Smooth muscle cell (in vitro differentiated cells): ENCODE results near the gene TLE3. TPM values are rescaled to one million over a fixed set of nuclear protein-coding genes. Genes with fewer than 3 reads are reported as not detected.

Source experiments
- DNase-seq: peaks from one replicate; lab custom pipeline; 2025; ENCODE audit not compliant: unreplicated experiment; lab: John Stamatoyannopoulos, UW
- H2AFZ ChIP-seq: fragments of 200-600 bp; sonication (generic); 2 replicates; pipeline ENCODE4 v1.6.0; 2016; ENCODE audit warnings: antibody characterized with exemption, low read depth, mild to moderate bottlenecking
- H3F3A ChIP-seq: fragments of 200-600 bp; sonication (generic); 2 replicates; pipeline ENCODE4 v1.6.0; 2017; ENCODE audit warnings: antibody characterized with exemption, low read depth
- H3K27ac ChIP-seq: fragments of 200-600 bp; sonication (generic); 2 replicates; pipeline ENCODE4 v1.5.1; 2016; ENCODE audit warnings: low read depth, mild to moderate bottlenecking
- H3K27me3 ChIP-seq: fragments of 200-600 bp; sonication (generic); 2 replicates; pipeline ENCODE4 v1.6.1; 2016; ENCODE audit warnings: low read depth, mild to moderate bottlenecking
- H3K36me3 ChIP-seq: fragments of 200-600 bp; sonication (generic); 2 replicates; pipeline ENCODE4 v1.5.1; 2016; ENCODE audit warnings: low read depth
- H3K4me1 ChIP-seq: fragments of 200-600 bp; sonication (generic); 2 replicates; pipeline ENCODE4 v1.5.1; 2016; ENCODE audit warnings: low read depth
- H3K4me2 ChIP-seq: fragments of 200-600 bp; sonication (generic); 2 replicates; pipeline ENCODE4 v1.6.0; 2016; ENCODE audit warnings: mild to moderate bottlenecking
- H3K4me3 ChIP-seq: fragments of 200-600 bp; sonication (generic); 2 replicates; pipeline ENCODE4 v1.5.1; 2016; ENCODE audit warnings: mild to moderate bottlenecking
- H3K79me2 ChIP-seq: fragments of 200-600 bp; sonication (generic); 2 replicates; pipeline ENCODE4 v1.6.0; 2016; ENCODE audit warnings: low read depth, mild to moderate bottlenecking
- H3K9ac ChIP-seq: fragments of 200-600 bp; sonication (generic); 2 replicates; pipeline ENCODE4 v1.6.0; 2016; ENCODE audit warnings: low read depth
- H3K9me3 ChIP-seq: fragments of 200-600 bp; sonication (generic); replicated peaks from 2 replicates; pipeline ENCODE4 v1.5.1; 2016; ENCODE audit warnings: low read depth
- H4K20me1 ChIP-seq: fragments of 200-600 bp; sonication (generic); 2 replicates; pipeline ENCODE4 v1.6.0; 2016; ENCODE audit warnings: low read depth
- CTCF ChIP-seq: fragments of 200-600 bp; sonication (generic); IDR thresholded peaks from 2 replicates; pipeline ENCODE4 v1.5.1; 2017; ENCODE audit warnings: borderline replicate concordance, mild to moderate bottlenecking, antibody characterized with exemption; ENCODE audit not compliant: insufficient read depth, poor library complexity, severe bottlenecking
- WGBS: methylation state at CpG from one replicate; pipeline ENCODE4 v1.1.7; 2016; ENCODE audit warnings: low lambda C conversion rate; 5-methylcytosine and 5-hydroxymethylcytosine counted together
- polyA plus RNA-seq: library from polyadenylated mRNA; unstranded; fragments of >200 nt; fragmentation: Nextera tagmentation; extraction: Ambion mirVana; gene quantifications from 2 replicates; pipeline ENCODE4 v1.2.1, GENCODE V29; 2016
- total RNA-seq: library from RNA; depleted of rRNA; stranded (reverse); fragments of >200 nt; gene quantifications from 2 replicates; pipeline ENCODE4 v1.2.3, GENCODE V29; 2014

The TLE3 gene
- total and polyA plus RNA-seq, 2 experiments from 2014 or later: 50.9 to 53.2 TPM

DNA sequence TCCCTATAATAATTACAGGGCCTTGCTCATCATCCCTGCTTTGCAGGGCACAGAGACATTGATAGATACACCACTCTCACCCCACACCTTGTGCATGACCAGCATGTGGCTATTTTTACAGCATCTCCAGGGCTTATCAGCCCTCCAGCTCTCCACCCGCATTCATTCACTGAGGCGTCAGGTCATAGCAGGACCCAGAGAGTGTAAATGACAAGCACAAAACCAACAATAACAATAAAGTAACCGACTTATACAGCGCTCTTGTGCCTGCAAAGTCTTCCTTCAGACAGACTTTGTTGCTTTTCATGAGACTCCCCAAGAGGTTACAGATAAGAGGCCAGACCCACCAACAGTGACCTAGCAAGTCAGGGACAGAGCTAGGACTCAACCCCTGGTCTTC lies 80.7 kb downstream of the TLE3 start:
- no peak for DNase-seq
- Histone ChIP-seq H3K27me3 (no peaks in the 10 kb centered on the region), H3K4me3 (no peak overlapping the region), H4K20me1 (no peaks in the 10 kb centered on the region), H3K36me3 (no peaks in the 10 kb centered on the region), H3K9ac (no peak overlapping the region), H3K27ac (no peak overlapping the region), H3K4me1 (peaks cover 6% of the 10 kb centered on the region), H2AFZ (no peak overlapping the region), H3K79me2 (no peaks in the 10 kb centered on the region), H3K9me3 (no peaks in the 10 kb centered on the region), H3F3A (no peaks in the 10 kb centered on the region), H3K4me2 (no peak overlapping the region)
- WGBS: 84% methylated on average over 4 of the region's 4 CpGs
- no peak for TF ChIP-seq CTCF

DNA sequence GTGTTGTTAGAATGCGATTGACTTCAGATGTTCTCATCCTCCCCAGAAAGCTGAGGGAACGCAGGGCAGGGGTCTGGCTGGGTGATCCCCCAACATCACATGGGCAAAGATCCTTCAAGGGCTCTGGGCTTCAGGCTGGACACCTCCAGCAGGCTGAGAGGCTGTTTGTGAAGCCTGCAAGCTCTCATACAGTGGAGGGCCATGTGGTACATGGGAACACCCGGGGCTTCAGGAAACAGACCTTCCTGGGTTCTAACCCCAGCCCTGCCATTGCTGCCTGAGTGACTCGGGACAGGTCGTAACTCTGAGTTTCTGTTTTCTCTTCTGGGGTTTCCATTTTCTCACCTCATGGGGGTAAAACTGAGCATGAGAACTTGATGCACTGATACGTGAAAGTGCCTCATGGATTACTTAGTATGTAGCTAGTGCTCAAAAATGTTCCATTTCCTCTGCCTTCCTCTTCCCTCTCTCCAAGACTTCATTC lies 81.2 kb downstream of the TLE3 start:
- no peak for TF ChIP-seq CTCF
- Histone ChIP-seq H3K27ac (no peak overlapping the region), H3K4me3 (no peak overlapping the region), H3K4me2 (no peak overlapping the region), H3F3A (no peaks in the 10 kb centered on the region), H2AFZ (no peak overlapping the region), H3K36me3 (no peaks in the 10 kb centered on the region), H3K9ac (no peak overlapping the region), H4K20me1 (no peaks in the 10 kb centered on the region), H3K4me1 (peaks cover 6% of the 10 kb centered on the region), H3K27me3 (no peaks in the 10 kb centered on the region), H3K79me2 (no peaks in the 10 kb centered on the region), H3K9me3 (no peaks in the 10 kb centered on the region)
- WGBS: 71% methylated on average over 6 of the region's 6 CpGs
- no peak for DNase-seq

- no peak for DNase-seq
- Histone ChIP-seq H3K9me3 (no peaks in the 10 kb centered on the region), H3K36me3 (no peaks in the 10 kb centered on the region), H3K9ac (no peak overlapping the region), H3K4me3 (no peak overlapping the region), H3K27ac (no peak overlapping the region), H3K79me2 (no peaks in the 10 kb centered on the region), H3F3A (no peaks in the 10 kb centered on the region), H3K4me2 (no peak overlapping the region), H3K27me3 (no peaks in the 10 kb centered on the region), H3K4me1 (peaks cover 6% of the 10 kb centered on the region), H2AFZ (no peak overlapping the region), H4K20me1 (no peaks in the 10 kb centered on the region)
- 46% methylated on average over 9 of the region's 9 CpGs for WGBS
- TF ChIP-seq CTCF: no peak
These were observed 82.7 kb downstream of the TLE3 start for GRCh38 chr15:70014860-70015490.

GRCh38 chr15:70014331-70014730 lies 83.4 kb downstream of the TLE3 start:
- Histone ChIP-seq H4K20me1 (no peaks in the 10 kb centered on the region), H3K79me2 (no peaks in the 10 kb centered on the region), H3K4me1 (peaks cover 6% of the 10 kb centered on the region), H3K4me3 (no peak overlapping the region), H3K4me2 (no peak overlapping the region), H2AFZ (no peak overlapping the region), H3F3A (no peaks in the 10 kb centered on the region), H3K9ac (no peak overlapping the region), H3K36me3 (no peaks in the 10 kb centered on the region), H3K27me3 (no peaks in the 10 kb centered on the region), H3K27ac (no peak overlapping the region), H3K9me3 (no peaks in the 10 kb centered on the region)
- WGBS: 94% methylated on average over 6 of the region's 6 CpGs
- no peak for DNase-seq
- no peak for TF ChIP-seq CTCF
